Heart left ventricle (tissue), 16 donors: ENCODE results near the gene CLSTN2. TPM values are rescaled to one million over a fixed set of nuclear protein-coding genes. Genes with fewer than 3 reads are reported as not detected.

Source experiments
- ATAC-seq, 4 donors: fragments of 200-7000 bp; cut with Tn5 transposase; one replicate each; pipeline ENCODE4 v1.9.1; 2020 to 2022; ENCODE audit warnings: moderate library complexity in 4 of 4, mild to moderate bottlenecking in 3 of 4, moderate number of reproducible peaks in 1 of 4
- DNase-seq, 5 donors: peaks; one replicate each; pipeline ENCODE4 v3.0.0-alpha.2; 2020
- H3K27ac ChIP-seq, 12 donors: fragments of 200-600 bp; sonication (generic) in 4 of 12; one replicate each; pipeline versions ENCODE4 v1.5.0 to v1.8.0; 2016 to 2022; ENCODE audit warnings: mild to moderate bottlenecking in 2 of 12
- H3K27me3 ChIP-seq, 9 donors: fragments of 200-600 bp; sonication (generic) in 2 of 9; one replicate each; pipeline versions ENCODE4 v1.5.1 to v1.8.0; 2016 to 2022; ENCODE audit warnings: mild to moderate bottlenecking in 3 of 9
- H3K36me3 ChIP-seq, 9 donors: fragments of 200-600 bp; sonication (generic) in 2 of 9; one replicate each; pipeline versions ENCODE4 v1.5.0 to v1.8.0; 2018 to 2022; ENCODE audit warnings: mild to moderate bottlenecking in 2 of 9
- H3K4me1 ChIP-seq, 12 donors: fragments of 200-600 bp; sonication (generic) in 4 of 12; one replicate each; pipeline versions ENCODE4 v1.5.0 to v1.8.0; 2016 to 2022; ENCODE audit warnings: mild to moderate bottlenecking in 3 of 12
- H3K4me3 ChIP-seq, 12 donors: fragments of 200-600 bp; sonication (generic) in 4 of 12; one replicate each; pipeline versions ENCODE4 v1.5.0 to v1.8.0; 2017 to 2022; ENCODE audit warnings: mild to moderate bottlenecking in 9 of 12, moderate library complexity in 4 of 12
- H3K9me3 ChIP-seq, 12 donors: fragments of 200-600 bp; sonication (generic) in 4 of 12; one replicate each; pipeline versions ENCODE4 v1.5.0 to v1.8.0; 2016 to 2022; ENCODE audit warnings: mild to moderate bottlenecking in 1 of 12
- POLR2A ChIP-seq, 2 donors: fragments of 450-650 bp; IDR thresholded peaks; one replicate each; pipeline ENCODE4 v1.6.1; 2017; ENCODE audit warnings: antibody characterized with exemption in 2 of 2, mild to moderate bottlenecking in 2 of 2, moderate library complexity in 2 of 2
- WGBS, 4 donors: extraction: QIAGEN DNeasy Blood & Tissue Kit in 2 of 4; methylation state at CpG; one replicate each; pipeline versions ENCODE4 v1.1.5 to v1.1.7; 2013 to 2018; 5-methylcytosine and 5-hydroxymethylcytosine counted together
- intact Hi-C, 10 donors: fragments of 100-400 bp; cut with DNase I; formaldehyde crosslinking; loops; one replicate each; pipeline versions ENCODE4 v1.11.1 to v1.14.2; 2022
- polyA plus RNA-seq, 2 donors: library from polyadenylated mRNA; stranded (reverse); fragments of 200-250 nt; gene quantifications; one replicate each; pipeline ENCODE4 v1.2.3, GENCODE V29; 2013
- total RNA-seq, 9 donors: library from RNA; depleted of rRNA in 2 of 9; stranded (reverse); fragments of >200 nt in 2 of 9; fragmentation: NEBNext Ultra II Directional in 3 of 9; extraction: Animal tissue kit (Norgen Biotek cat#: 25700) in 3 of 9; gene quantifications; one replicate each; pipeline versions ENCODE4 v1.1.0 to v1.2.4, GENCODE V29; 2016 to 2023
- TF ChIP-seq, protein P1 (sequence below), 12 donors: fragments of 200-600 bp; sonication (generic) in 4 of 12; IDR thresholded peaks; one replicate each; pipeline versions ENCODE4 v1.5.0 to v1.8.0; 2018 to 2022; ENCODE audit warnings: antibody characterized with exemption in 12 of 12, mild to moderate bottlenecking in 5 of 12
- donor health status: ischemic (EF 13 %, LVEDD 7.1; RV severe dilation, severe dysfunction).
- donor health status: healthy with polysubstance abuse.
- donor health status: DM: no; HTN: yes; CAD: no.
- donor health status: DM: no; HTN: no; CAD: no.
- donor health status: ischemic (EF 25% LVEDD 6.9; RV normal size, moderate dysfunction).
- donor health status: ischemic (EF 25% LVEDD 5.7; RV mildly dilated, moderate dysfunction).
- donor health status: healthy.
- donor health status: DM: yes; HTN: yes; CAD: no.
- donor health status: ischemic (EF 35%, LVEDD 5.7; RV mildly dilated, moderate dysfunction).
- donor health status: nonischemic (EF 11% LVEDD 7.7; RV severe dilation, severe dysfunction).
- donor health status: DM: yes; HTN: yes; CAD: no.
- donor health status: PGD.
- donor health status: ischemic (EF 29% LVEDD 5.4; RV normal size, mild dysfunction).
- donor health status: nonischemic (EF 23%, LVEDD 6.1; RV moderate dilation, normal function).

Gene CLSTN2
- total and polyA plus RNA-seq, 11 donors = 0.69 to 7.6 (median 3.9) TPM

DNA sequence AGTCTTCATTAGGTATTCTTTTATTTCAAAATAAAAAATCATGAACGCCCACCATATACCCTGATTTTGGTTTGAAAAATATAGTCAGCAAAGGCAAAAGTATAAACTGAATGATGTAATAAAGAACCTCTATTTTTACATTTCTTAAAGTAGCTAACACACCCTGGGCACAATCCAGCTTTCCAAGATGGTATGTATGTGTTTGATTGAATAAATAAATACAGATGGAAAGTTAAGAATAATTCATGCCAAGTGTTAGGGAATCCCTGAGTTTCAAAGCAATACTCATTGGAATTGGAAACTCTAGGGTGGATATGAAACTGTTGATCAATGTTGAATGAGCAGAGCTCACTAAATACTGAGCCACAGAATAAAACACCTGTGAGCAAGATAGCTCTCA is 679.0 kb downstream of the CLSTN2 start:
- Histone ChIP-seq H3K27ac (no peak overlapping the region), H3K36me3 (no peaks in the 10 kb centered on the region), H3K27me3 (no peaks in the 10 kb centered on the region), H3K4me3 (no peak overlapping the region), H3K4me1 (no peaks in the 10 kb centered on the region), H3K9me3 (peaks cover 0 to 19% (median 0%) of the 10 kb centered on the region in 12 donors)
- DNase-seq (no peak), ATAC-seq (no peak)
- TF ChIP-seq, protein P1, sequence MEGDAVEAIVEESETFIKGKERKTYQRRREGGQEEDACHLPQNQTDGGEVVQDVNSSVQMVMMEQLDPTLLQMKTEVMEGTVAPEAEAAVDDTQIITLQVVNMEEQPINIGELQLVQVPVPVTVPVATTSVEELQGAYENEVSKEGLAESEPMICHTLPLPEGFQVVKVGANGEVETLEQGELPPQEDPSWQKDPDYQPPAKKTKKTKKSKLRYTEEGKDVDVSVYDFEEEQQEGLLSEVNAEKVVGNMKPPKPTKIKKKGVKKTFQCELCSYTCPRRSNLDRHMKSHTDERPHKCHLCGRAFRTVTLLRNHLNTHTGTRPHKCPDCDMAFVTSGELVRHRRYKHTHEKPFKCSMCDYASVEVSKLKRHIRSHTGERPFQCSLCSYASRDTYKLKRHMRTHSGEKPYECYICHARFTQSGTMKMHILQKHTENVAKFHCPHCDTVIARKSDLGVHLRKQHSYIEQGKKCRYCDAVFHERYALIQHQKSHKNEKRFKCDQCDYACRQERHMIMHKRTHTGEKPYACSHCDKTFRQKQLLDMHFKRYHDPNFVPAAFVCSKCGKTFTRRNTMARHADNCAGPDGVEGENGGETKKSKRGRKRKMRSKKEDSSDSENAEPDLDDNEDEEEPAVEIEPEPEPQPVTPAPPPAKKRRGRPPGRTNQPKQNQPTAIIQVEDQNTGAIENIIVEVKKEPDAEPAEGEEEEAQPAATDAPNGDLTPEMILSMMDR (IDR thresholded peaks at IDR 0.05) = no peak
- no peak for TF ChIP-seq POLR2A (IDR thresholded peaks at IDR 0.05)
- intact Hi-C loops = no loop called here
- WGBS, 4 donors = 84 to 92% (median 85%) methylated on average over 1 of the region's 1 CpG

DNA sequence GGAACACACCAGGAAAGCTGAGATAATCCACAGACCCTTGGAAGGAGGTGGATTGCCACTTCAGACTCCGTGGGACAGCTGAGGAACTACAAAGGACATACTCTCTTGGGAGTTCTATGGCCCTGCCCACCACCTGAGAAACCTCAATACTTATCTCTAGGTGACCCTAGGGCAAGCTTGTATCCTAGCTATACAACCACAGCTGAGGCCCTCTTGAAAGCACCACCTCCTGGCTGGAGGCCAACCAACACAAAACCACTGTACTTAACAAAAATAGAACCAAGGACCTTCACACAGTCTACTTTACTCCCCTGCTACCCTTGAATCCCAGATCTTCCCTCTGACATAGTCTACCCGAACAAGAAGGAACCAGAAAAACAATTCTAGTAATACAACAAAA is 682.1 kb downstream of the CLSTN2 start:
- Histone ChIP-seq H3K4me1 (no peaks in the 10 kb centered on the region), H3K4me3 (no peak overlapping the region), H3K36me3 (no peaks in the 10 kb centered on the region), H3K27me3 (no peaks in the 10 kb centered on the region), H3K27ac (no peak overlapping the region), H3K9me3 (peaks cover 0 to 19% (median 0%) of the 10 kb centered on the region in 12 donors)
- intact Hi-C loops = no loop called here
- WGBS, 4 donors = 37 to 55% (median 48%) methylated on average over 2 of the region's 2 CpGs
- TF ChIP-seq, protein P1 (IDR thresholded peaks at IDR 0.05) = no peak
- TF ChIP-seq POLR2A (IDR thresholded peaks at IDR 0.05) = no peak
- DNase-seq = no peak
- no peak for ATAC-seq

DNA sequence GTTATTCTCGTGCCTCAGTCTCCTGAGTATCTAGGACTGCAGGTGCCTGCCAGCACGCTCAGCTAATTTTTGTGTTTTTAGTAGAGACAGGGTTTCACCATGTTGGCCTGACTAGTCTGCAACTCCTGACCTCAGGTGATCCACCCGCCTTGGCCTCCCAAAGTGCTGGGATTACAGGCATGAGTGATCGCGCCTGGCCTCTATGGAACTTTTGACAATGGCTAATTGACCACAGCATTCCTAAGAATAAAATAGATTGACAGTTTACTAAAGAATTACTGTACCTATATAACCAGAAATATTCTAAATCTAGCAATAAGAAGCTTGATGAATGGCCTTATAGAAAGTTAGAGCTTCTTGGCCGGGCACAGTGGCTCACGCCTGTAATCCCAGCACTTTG is 691.9 kb downstream of the CLSTN2 start:
- no peak overlapping the region for H3K27ac ChIP-seq
- no peak overlapping the region for H3K4me3 ChIP-seq
- TF ChIP-seq, protein P1 (IDR thresholded peaks at IDR 0.05) = no peak
- TF ChIP-seq POLR2A (IDR thresholded peaks at IDR 0.05) = no peak
- H3K9me3 ChIP-seq = no peaks in the 10 kb centered on the region
- H3K36me3 ChIP-seq = no peaks in the 10 kb centered on the region
- 91 to 98% (median 92%) methylated on average over 7 of the region's 7 CpGs for WGBS, 4 donors
- ATAC-seq (no peak), DNase-seq (no peak)
- H3K4me1 ChIP-seq = no peaks in the 10 kb centered on the region
- intact Hi-C loops = no loop called here
- no peaks in the 10 kb centered on the region for H3K27me3 ChIP-seq
